ENCODE measurements around the gene LRFN2.

The LRFN2 gene

DNA sequence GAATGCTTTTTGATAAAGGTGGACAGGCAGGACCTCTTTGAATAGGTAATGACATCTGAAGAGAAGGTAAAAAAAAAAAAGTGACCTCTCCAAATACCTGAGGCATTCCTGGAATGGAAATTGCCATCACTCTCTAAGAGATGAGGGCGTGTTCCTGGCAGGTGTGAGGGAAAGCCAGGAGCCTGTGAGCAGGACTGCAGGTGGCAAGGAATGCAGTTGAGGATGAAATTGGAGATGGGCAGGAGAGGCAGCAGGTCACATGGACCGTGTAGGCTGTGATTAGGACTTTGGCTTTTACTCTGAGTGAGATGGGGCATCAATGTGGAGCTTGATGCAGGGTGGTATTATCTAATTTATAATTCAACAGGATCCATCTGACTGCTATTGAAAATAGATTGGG, 227.4 kb downstream of the LRFN2 start:
- DNase-seq: no peak

DNA sequence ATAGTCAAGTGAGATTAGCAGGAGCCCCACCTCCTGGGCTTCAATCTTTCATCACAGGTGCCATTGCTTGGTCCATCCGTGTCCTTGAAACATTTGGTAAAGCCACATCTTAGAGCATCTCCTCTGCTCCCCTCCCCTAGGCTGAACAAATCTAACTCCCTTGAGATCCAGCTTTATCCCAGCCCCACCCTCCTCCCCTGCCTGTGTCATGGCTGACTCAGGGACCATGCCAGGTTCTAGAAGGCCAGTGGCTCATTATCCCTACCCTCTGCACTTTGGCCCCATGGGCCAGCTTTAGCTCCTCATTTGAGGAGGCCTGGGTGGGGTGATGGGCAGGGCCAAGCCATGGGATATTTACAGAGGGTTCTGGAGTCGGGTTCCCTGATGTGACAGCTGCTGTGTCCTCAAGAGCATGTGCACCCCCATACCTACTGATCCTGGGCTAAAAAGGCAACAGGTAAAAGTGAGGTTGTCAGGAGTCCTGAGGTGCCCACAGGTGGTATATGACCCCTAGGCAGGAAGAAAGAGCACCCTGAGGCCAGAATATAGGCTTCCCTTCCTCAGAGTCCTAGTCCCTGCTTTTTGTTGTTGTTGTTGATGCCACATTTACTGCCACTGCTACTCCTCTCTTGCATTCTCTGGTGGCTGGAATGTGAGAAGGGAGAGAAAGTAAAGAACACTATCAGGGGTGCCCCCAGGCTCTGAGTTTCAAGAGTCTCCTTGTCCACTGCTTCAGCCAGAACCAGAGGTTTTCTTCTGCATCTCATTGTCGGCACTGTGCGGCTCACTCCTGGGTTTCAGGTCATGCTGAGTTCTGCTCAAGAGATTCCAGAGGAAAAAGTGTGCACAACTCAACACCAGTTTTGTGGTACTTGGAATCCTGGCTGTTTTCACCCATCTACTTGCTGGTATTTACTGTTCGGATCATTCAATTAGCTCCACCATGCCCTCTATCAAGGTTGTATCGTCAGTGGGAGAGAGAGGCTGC, 228.4 kb downstream of the LRFN2 start:
- DNase-seq: no peak

DNA sequence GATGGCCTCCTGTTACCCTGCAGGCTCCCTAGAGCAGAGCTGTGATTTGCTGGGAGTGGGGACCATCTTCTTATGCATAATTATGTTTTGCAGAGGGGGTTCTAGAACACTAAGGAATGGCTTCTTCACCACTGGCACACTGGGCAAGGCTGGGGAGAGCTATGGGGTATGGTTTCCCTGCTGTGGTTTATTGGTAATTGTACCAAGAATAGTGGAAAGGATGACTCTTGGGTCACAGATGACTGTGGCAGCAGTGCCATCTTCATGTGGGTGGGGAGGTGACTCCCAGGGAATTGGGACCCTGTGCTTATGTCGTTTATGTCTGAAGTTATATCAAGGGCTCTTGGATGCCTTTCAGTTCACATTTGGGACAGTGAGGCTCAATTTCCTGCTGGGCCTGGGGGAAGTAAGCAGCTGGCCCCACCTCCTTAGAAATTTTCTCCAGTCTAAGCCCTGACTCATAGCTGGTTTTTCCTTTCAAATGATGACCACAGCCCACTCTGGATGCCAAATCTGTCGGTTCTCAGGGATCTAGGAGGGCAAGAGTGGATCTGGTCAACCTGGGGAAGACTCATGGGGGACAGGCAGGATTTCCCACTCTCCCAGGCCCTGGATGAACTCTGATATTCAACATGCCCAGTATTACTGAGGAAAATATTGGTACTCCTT, 230.8 kb downstream of the LRFN2 start:
- DNase-seq: no peak

DNA sequence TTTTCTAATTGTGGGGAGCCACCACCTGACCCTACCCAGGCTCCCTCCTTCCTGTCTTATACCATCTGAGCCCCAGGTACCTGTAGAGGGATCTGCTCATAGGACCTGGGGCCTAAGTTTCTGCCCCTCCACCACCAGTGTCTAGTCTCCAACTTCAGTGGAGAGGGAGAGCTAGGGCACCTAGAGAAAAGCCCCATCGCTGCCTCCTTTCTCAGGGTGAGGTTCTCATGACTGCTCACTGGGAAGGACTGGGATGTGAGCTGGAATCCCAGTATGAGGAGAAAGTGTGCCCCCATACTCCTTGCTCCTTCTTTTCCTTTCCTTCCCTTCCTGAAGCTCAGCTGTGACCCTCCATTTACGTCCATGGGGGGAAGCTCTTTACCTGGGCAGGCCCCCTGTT, 231.6 kb downstream of the LRFN2 start:
- no peak for DNase-seq

DNA sequence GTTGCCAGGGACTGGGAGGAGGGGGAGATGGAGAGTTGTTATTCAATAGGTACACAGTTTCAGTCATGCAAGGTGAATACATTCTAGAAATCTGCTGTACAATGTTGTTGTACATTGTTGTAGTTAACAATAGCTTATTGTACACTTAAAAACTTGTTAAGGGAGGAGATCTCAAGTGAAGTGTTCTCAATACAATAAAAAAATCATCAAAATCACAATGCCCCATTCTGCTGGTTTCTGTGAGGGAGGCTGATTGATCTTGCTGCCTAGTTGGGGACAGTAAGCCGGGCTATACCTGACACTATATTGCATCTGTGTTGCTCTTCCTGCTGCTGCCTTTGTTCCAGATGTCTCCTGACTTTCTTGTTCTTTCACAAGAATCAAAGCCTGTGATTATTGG, 232.1 kb downstream of the LRFN2 start:
- DNase-seq: no peak

DNA sequence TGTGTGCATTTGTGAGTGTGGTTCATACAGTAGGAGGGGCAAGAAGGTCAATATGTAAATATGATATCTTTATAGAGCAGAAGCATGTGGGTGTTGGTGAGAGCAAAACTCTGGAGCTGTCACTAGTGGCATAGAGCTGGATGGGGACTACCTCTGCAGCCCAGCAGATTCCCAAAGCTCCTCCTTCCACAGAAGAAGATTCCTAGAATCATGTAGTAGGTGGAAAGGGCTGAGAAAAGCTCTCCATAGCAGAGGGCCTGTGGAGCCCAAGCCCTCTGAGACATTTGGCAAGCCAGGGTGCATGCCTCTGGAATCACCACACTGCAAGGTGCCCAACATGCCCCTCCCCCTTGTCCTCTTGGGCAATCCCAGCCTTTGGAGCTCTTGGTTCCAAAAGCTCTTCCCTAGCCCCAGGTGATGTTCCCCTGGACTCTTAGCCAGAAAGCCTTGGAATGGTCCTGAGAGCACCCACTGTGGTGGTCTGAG, 233.2 kb downstream of the LRFN2 start:
- DNase-seq: no peak

DNA sequence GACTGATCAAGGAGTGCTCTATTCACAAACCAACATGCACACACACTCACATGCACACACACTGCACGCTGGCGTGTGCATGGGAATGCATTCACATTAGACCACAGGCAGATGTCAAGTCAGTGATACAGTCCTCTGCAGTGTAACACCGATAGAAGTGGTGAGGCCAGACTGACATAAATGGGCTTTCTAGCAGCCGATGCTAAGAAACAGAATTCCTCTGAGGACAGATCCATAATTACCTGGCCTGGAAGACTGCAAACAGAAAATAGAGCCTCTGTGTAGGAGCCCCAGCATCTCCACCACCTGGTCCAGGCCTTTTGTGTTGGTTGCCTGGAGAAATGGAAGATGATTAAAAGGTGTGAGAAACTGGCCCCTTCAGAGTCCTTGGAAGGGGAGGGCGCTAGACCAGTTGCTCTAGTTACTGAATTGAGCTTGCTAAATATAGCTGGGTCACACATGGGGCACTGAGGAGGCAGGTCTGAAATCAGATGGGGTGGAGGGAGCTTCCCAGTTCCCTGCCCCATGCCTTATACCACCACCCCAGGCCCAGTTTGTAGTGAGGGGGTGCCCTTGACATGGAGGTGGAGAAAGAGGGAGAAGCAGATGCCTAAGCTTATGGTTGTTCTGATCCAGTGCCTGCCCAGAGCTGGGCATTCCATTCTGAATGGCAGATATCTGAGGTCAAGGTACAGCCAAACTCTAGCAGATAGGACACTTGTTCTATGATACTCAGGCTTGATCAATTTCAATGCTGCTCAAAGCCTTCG, 233.8 kb downstream of the LRFN2 start:
- no peak for DNase-seq

DNA sequence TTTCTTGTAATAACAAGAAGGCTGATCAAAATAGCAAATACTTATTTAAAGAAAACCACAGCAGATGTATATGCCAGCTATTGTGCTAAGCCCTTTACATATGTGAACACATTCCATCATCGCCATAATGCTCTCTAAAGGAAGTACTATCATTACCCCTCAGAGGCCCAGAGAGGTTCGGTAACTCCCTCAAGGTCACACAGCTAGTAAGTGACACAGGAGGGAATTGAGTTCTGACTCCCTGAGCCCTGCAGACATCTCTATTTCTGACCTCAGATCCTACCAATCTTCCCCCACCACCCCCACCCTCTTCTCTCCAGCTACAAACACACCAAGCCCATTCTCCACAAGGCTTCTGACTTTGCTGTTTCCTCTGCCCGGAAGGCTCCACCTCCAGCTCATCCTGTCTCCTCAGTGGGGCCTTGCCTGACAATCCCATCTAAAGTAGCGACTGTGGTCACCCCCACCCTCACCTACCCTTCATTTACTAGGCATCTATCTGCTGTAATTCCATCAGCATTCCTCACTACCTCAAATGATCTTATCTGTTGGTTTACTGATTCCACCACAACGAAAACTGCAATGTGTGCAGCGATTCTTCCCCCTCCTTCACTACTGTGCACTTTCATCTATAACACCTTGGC, 234.5 kb downstream of the LRFN2 start:
- no peak for DNase-seq

DNA sequence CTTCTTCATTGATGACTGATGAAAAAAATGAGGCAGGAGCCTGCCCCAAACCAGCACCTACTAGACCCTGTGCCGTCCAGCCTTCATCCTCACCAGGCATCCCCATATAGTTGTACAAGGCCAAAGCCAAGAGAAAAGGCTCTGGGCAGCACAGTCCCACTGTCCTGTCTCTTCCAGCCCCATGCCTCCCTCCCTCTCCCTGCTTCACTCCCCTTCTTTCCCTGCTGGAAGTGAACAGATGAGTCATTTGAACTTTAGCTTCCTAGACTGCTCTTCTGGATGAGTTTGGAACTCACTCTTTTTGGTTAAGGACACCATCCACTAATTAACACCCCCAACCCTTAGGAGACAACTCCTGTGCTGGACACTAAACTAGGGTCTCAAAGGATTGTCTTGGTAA, 235.2 kb downstream of the LRFN2 start:
- DNase-seq: no peak

DNA sequence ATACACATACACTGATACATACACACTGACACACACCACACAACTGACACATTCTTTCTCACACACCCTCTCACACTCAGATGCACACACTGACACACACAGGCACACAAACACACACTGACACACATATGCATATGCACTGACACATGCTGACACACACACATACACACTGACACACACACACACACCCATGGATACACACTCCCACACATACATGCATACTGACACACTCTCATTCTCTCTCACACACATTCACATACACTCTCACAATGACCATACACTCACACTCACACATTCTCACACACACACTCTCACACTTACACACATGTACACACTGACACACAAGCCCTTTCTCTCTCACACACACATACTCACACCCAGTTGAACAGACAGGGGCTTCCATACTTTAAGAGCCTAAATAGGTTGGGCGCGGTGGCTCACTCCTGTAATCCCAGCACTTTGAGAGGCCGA, 236.4 kb downstream of the LRFN2 start:
- DNase-seq: no peak

DNA sequence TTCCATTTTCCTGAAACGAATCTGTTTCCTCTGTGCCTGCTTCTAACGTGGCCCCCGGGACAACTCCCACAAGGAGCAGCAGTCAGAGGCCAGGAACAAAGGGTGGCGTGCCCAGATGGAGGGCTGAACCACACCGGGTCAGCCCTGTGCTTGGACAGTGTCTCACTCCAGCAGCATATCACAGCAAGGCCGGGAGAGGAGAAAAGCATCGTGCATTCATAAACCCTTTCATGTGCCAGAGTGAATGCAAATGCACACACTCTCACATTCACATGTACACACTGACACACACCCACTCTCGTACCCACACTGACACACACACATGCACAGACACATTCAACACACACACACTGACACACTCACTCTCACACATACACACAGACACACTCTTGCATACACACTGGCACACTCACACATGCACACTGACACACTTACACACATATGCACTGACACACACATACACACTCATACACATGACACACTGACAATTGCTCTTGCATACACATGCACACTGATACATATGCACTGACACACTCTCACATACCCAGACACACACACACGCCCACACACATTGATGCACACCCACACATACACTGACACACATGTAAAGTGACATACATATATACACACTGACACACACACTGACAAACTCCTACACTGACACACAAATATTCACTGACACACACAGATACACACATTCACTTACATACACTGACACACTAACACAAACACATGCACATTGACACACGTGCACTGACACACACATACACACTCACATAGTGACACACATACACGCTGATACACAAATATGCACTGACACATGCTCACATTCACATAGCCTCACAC, 237.0 kb downstream of the LRFN2 start:
- no peak for DNase-seq

DNA sequence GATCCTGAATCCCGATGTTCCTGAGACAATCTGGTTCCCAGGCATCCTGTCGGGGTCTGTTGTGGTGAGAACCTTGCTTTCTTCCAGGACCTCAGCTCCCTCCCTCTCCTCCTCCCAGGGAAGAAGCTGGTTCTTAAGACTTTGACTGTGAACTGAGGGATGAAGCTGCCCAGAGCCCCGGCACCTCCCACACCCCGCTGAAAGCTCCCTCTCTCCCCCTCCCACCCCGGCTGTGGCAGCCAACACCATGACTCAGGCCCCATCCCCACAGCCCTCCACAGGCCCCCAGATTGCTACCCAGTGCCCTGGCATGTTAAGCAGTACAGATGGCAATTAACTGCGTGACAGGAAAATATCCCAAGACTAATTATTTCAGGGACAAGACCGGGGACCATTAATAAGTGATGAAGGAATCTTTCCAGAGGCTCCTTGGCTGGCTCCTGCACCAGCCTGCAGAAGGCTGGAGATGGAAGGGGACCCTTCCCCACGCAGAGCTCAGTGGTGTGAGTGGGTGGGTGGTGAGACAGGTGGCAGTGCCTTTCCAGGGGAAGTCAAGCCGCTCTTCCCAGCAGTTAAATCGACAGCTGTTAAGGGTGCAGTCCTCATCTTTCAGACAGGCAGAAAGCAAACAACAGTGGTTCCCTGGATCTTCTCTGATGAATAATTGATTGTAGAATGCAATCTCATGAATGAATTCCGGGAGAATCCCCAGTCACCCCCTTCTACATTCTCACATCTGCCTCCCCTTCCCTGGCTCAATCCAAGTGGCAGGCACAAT, 237.9 kb downstream of the LRFN2 start:
- peak; percentile 52 for DNase-seq

DNA sequence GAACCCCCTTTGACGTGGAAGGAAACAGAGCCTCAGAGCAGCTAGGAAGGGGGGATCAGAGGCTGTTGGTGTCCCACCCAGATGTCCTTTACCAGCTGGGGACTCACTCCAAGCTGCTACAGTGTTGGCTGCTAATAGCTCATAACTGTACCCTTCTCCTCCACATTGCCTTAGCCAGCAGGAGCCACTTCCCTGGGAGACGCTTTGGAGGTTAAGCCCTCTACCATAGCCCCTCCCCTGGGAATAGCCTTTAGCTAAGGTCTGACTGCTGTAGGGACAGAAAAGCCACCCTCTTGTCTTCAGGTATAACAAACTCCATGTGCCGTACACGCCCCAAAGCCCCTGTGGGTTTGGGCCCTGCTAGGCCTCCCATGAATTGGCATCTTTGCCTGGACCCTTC, 238.6 kb downstream of the LRFN2 start:
- no peak for DNase-seq

DNA sequence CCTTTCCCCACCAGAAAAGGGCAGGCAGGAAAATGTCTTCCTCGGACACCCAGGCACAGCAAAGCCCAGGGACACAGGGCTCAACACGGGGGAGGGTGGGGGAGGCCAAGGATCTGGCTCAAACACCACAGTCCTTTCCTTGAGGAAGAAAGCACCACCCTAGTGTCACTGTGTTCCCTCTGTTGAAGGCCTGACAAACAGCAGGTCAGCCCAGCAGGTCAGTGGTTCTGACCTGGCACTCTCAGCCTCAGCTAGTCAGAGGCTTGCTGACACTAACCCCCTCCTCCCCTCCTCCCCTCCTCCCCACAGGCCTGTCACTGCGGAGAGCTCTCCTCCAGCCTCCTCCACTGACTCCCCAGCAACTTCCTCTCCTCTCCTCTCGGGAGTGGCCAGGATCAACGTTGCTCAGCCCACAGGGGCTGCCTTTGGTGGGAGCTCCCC, 239.6 kb downstream of the LRFN2 start:
- DNase-seq: no peak

DNA sequence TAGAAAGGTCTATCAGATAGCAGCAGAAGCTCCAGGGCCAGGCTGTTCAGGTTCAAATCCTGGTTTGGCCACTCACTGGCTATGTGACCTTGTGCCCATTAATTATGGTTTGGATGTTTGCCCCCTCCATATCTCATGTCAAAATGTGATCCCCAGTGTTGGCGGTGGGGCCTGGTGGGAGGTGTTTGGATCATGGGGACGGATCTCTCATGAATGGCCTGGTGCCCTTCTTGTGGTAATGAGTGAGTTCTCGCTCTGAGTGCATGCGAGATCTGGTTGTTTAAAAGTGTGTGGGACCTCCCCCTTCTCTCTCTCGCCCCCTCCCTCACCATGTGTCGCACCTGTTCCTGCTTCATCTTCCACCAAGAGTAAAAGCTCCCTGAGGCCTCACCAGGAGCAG, 240.9 kb downstream of the LRFN2 start:
- no peak for DNase-seq

DNA sequence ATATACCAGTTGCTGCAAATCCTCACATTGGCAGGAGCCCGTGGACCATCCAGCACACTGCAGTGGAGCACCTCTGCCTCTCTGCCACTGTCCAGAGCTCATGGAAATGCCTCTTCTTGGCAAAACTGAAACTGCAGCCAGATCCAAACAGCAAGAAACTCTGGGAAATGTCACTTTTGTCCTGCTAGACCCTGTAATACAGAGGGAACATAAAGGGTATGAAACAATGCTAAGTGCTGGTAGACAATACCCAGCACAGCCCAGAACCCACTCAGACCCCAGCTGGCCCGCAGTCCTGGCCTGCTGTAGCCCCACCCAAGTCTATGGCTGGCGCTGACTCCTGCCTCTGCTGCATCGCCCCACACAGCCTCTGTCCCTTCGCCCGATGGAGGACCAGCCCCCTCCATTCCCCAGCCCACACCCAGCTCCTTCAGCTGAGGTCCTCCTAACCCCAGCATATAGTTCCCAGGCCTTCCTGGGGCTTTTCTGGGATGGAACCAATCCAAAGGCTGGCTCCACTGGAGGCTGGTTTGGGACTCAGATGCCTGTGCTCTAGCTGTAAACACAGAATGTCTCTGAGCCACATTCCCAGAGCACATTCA, 242.5 kb downstream of the LRFN2 start:
- DNase-seq: no peak

DNA sequence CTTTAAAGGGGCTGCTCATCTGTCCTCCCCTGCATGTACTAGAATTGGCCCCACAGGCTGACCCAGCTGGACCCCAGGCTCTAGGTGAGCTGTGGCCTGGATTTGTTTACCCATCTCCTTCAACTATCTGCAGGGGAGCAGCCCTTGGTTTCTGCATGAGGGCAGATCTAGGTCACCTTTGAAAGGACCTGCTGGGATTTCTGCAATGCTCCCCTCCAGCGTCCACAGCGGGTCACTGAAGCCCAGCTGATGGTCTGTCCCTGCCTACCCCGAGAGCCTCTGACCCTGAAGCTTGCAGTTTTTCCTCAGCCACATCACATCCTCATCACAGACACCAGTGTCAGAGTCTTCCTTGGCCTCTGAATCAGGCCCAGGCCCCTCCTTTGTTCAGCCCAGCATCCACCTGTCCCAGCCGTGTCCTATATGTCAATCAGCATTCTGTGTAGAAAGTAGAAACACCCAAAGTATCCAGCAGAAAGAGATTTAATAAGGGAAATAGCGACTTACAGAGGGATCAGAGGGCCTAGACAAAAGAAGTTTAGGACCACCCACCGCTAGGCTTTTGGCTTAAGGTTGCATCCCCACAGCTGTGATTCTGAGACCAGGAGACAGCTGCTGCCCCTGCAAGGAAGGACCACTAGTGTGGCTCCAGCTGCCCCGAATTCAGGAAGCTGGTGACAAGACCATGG, 243.1 kb downstream of the LRFN2 start:
- no peak for DNase-seq

DNA sequence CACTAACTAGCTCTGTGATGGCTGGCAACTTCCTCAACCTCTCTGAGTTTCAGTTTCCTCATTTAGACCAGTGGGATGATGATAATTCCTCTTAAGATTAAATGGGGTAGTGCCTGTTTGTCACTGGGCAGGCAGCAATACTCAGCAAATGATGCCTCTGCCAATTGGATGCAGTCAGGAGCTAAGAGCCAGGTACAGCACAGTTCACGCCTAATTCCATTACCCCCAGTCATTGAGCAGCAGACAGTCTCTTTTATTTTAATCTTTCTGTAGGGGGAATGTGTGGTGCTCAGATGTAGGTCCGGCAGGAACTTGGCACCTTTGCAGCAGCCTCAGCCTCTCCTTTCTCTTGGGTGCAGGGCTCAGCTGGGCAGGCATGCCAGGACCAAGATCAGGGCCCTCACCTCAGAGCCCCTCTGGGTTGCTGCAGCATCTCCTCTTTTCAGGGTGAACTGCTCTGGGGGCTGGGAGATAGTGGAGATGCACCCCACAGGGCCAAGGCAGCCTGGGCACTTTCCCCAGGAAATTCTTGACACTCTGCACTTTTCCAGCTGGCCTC, 243.8 kb downstream of the LRFN2 start:
- DNase-seq: no peak

DNA sequence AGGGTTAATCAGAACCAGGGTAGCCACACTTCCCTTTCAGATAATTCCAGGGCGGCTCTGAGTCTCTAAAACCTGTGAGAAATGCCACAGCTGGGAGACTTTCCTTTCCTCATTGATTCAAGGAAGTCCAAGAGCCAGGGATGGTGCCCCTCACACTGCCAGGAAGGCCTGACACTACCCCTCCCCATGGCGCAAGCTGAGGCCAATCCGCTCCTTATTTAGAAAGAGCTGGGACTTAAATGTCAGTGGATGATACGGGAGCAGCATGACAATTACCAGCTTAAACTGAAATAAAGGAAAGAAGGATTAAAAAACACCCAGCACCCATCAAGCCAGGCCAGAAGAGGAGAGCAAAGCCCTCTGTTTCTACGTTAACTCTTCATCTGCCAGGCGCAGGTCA, 244.4 kb downstream of the LRFN2 start:
- DNase-seq: no peak

Measured in NCI-H2171 (cell line).